ENCODE data around the gene IFIT3. TPM values are rescaled to one million over a fixed set of nuclear protein-coding genes. Genes with fewer than 3 reads are reported as not detected.

Gene IFIT3
- total and polyA plus RNA-seq, 9 of the 15 experiments (the other 6 are each of a cell fraction or from before 2014, with no cell fraction given), result 0.23 to 2.2 (median 0.77) TPM

GRCh38 chr10:89368129-89368528, 40.3 kb downstream of the IFIT3 start:
- FAIRE-seq, result no peak
- no peak overlapping the region for H3K4me2 ChIP-seq (ENCODE audit: insufficient read depth, low read length)
- no peak overlapping the region for H3K9ac ChIP-seq (ENCODE audit: insufficient read depth in 1 of 2, low read depth in 2 of 2, low read length in 2 of 2)
- no peaks in the 10 kb centered on the region for H3K9me3 ChIP-seq (replicated peaks; ENCODE audit: control insufficient read depth, insufficient read depth, low read depth, low read length)
- H3K79me2 ChIP-seq (ENCODE audit: control insufficient read depth, insufficient read depth, low read length), result no peaks in the 10 kb centered on the region
- H3K27ac ChIP-seq (ENCODE audit: extremely low read depth, low read depth, low read length), result no peak overlapping the region
- ChIA-PET CTCF (ENCODE audit: low intra/inter-chr PET ratio) (no interaction called here), POLR2A (no interaction called here)
- no peak overlapping the region for H3K4me3 ChIP-seq
- H2AFZ ChIP-seq (ENCODE audit: low read depth, low read length), result no peak overlapping the region
- in situ Hi-C loops (cut with MboI), result no loop called here
- no peak for ATAC-seq
- 25% methylated on average over 1 of the region's 1 CpG for WGBS (ENCODE audit: insufficient coverage, low coverage, missing lambda C conversion rate)
- H3K4me1 ChIP-seq (replicated peaks in 1 of 2; ENCODE audit: control insufficient read depth in 2 of 2, insufficient read depth in 2 of 2, low read length in 2 of 2), result peaks cover 0 to 18% of the 10 kb centered on the region in 2 experiments; a peak in 2 of 5 replicates
- BruUV-seq (replicated peaks), result no TSS peak
- H4K20me1 ChIP-seq (replicated peaks; ENCODE audit: control insufficient read depth, insufficient read depth, low read length), result no peaks in the 10 kb centered on the region
- no peaks in the 10 kb centered on the region for H3K36me3 ChIP-seq (ENCODE audit: control insufficient read depth, insufficient read depth, low read length)
- H3K9me1 ChIP-seq (ENCODE audit: control insufficient read depth, insufficient read depth, low read length), result no peaks in the 10 kb centered on the region
- intact Hi-C loops (cut with micrococcal nuclease), result no loop called here
- DNase-seq (ENCODE audit: extremely low read depth in 1 of 4, low spot score in 3 of 4), result no peak
- TF ChIP-seq NR4A1 (CRISPR knock-in tag; IDR thresholded peaks at IDR 0.05) (no peak), NR4A1 (tag; IDR thresholded peaks at IDR 0.05) (no peak), RBBP5 (IDR thresholded peaks at IDR 0.05; ENCODE audit: borderline replicate concordance, insufficient read depth, low read length, poor library complexity, severe bottlenecking) (no peak), ZZZ3 (IDR thresholded peaks at IDR 0.05) (no peak), AFF4 (CRISPR knock-in tag; IDR thresholded peaks at IDR 0.05) (no peak), RFX7 (CRISPR knock-in tag; IDR thresholded peaks at IDR 0.05) (no peak), XRCC4 (IDR thresholded peaks at IDR 0.05; ENCODE audit: extremely low read depth, insufficient read depth, insufficient read length) (no peak), FOS (IDR thresholded peaks at IDR 0.05; ENCODE audit: extremely low read depth, insufficient read length) (no peak), FOXM1 (IDR thresholded peaks at IDR 0.05; ENCODE audit: low read depth) (no peak), FOXM1 (CRISPR knock-in tag; IDR thresholded peaks at IDR 0.05; ENCODE audit: low read depth) (no peak), HNRNPK (IDR thresholded peaks at IDR 0.05; ENCODE audit: low read depth, low read length, poor library complexity, severe bottlenecking) (no peak), NFATC3 (IDR thresholded peaks at IDR 0.05) (no peak), SNRNP70 (optimal IDR thresholded peaks at IDR 0.05; ENCODE audit: low read depth, low read length) (no peak)
- no peaks in the 10 kb centered on the region for H3K27me3 ChIP-seq (ENCODE audit: control insufficient read depth in 2 of 2, insufficient read depth in 2 of 2, low read length in 2 of 2)

Measured in K562 (cell line).